HG03439 (cell line): Measurements from ENCODE around the gene GAPDHS.

Experiments used
- ATAC-seq: cut with Tn5 transposase; IDR thresholded peaks from one replicate; pipeline ENCODE4 v1.9.1; 2021; ENCODE audit warnings: mild to moderate bottlenecking, moderate library complexity; ENCODE audit not compliant: unreplicated experiment

The GAPDHS gene

GRCh38 chr19:35534803-35535480 is 1.7 kb downstream of the GAPDHS start:
- ATAC-seq = no peak

GRCh38 chr19:35539314-35539713 is 6.1 kb downstream of the GAPDHS start:
- no peak for ATAC-seq

GRCh38 chr19:35539850-35540249 is 6.6 kb downstream of the GAPDHS start:
- ATAC-seq = no peak

- no peak for ATAC-seq
Measured at GRCh38 chr19:35540356-35540927, 7.2 kb downstream of the GAPDHS start.

GRCh38 chr19:35542209-35542608 is 9.0 kb downstream of the GAPDHS start:
- ATAC-seq = no peak

- no peak for ATAC-seq
Measured at GRCh38 chr19:35543280-35544109, 10.2 kb downstream of the GAPDHS start.

GRCh38 chr19:35544110-35544802 is 11.0 kb downstream of the GAPDHS start:
- ATAC-seq = no peak

GRCh38 chr19:35545001-35545854 is 12.0 kb downstream of the GAPDHS start, which contains the start of gene TMEM147:
Gene TMEM147 (plus strand): TSS chr19:35545626. CDS start chr19:35545740, 114 bp downstream.
- ATAC-seq = peak; percentile 72

GRCh38 chr19:35545855-35546381 is 12.7 kb downstream of the GAPDHS start:
- peak; percentile 40 for ATAC-seq

GRCh38 chr19:35546532-35546931 is 13.3 kb downstream of the GAPDHS start:
- ATAC-seq = no peak

GRCh38 chr19:35549174-35549788 is 16.0 kb downstream of the GAPDHS start:
- ATAC-seq = no peak

- ATAC-seq = no peak
Measured at GRCh38 chr19:35549879-35550523, 16.7 kb downstream of the GAPDHS start.

GRCh38 chr19:35551091-35551810 is 18.0 kb downstream of the GAPDHS start:
- no peak for ATAC-seq

GRCh38 chr19:35552534-35553384 is 19.5 kb downstream of the GAPDHS start:
- ATAC-seq = no peak

- ATAC-seq = no peak
Measured at GRCh38 chr19:35553385-35554000, 20.2 kb downstream of the GAPDHS start.

- no peak for ATAC-seq
Measured at GRCh38 chr19:35554076-35554475, 20.8 kb downstream of the GAPDHS start.
